NCI-H2227 (cell line): ENCODE results near the gene ACOT2.
"Not testable (repeated sequence)": the region's sequence is repeated elsewhere in the genome, so short reads cannot be mapped to it uniquely, and the experiment has no call there.

Source experiments
- DNase-seq: peaks from one replicate; lab custom pipeline; 2025; ENCODE audit not compliant: unreplicated experiment; lab: John Stamatoyannopoulos, UW

Gene ACOT2

GRCh38 chr14:73567358-73567757 lies 1.7 kb upstream of the ACOT2 start:
- DNase-seq, result no peak

- DNase-seq, result peak; percentile 25
Observed at GRCh38 chr14:73567951-73568885, 795 bp upstream of the ACOT2 start.

- not testable (repeated sequence) for DNase-seq
Observed at GRCh38 chr14:73568886-73569184, 178 bp upstream of the ACOT2 start.

GRCh38 chr14:73570913-73571312 lies 1.9 kb downstream of the ACOT2 start:
- peak; percentile 67 for DNase-seq

GRCh38 chr14:73573034-73573433 lies 4.0 kb downstream of the ACOT2 start:
- DNase-seq, result not testable (repeated sequence)

GRCh38 chr14:73573740-73574139 lies 4.7 kb downstream of the ACOT2 start:
- not testable (repeated sequence) for DNase-seq

GRCh38 chr14:73574251-73574650 lies 5.2 kb downstream of the ACOT2 start:
- not testable (repeated sequence) for DNase-seq

- DNase-seq, result no peak
Observed at GRCh38 chr14:73576391-73576790, 7.4 kb downstream of the ACOT2 start.

GRCh38 chr14:73577214-73577613 lies 8.2 kb downstream of the ACOT2 start:
- DNase-seq, result not testable (repeated sequence)

- not testable (repeated sequence) for DNase-seq
Observed at GRCh38 chr14:73582102-73582979, 13.3 kb downstream of the ACOT2 start.

- DNase-seq, result no peak
Observed at GRCh38 chr14:73588695-73589094, 19.7 kb downstream of the ACOT2 start.

- DNase-seq, result no peak
Observed at GRCh38 chr14:73589116-73589515, 20.1 kb downstream of the ACOT2 start.

GRCh38 chr14:73590673-73591004 lies 21.6 kb downstream of the ACOT2 start:
- DNase-seq, result not testable (repeated sequence)

GRCh38 chr14:73591690-73592449 lies 22.9 kb downstream of the ACOT2 start, which contains the start of gene ACOT4:
TSS of gene ACOT4 (plus strand) at chr14:73591873. CDS start at chr14:73591960, 87 bp downstream.
- peak; percentile 65 for DNase-seq

- no peak for DNase-seq
Observed at GRCh38 chr14:73594491-73594890, 25.5 kb downstream of the ACOT2 start.

- no peak for DNase-seq
Observed at GRCh38 chr14:73599499-73599898, 30.5 kb downstream of the ACOT2 start.

- no peak for DNase-seq
Observed at GRCh38 chr14:73602994-73603393, 34.0 kb downstream of the ACOT2 start.

GRCh38 chr14:73606271-73606670 lies 37.3 kb downstream of the ACOT2 start:
- no peak for DNase-seq

- no peak for DNase-seq
Observed at GRCh38 chr14:73607241-73607640, 38.2 kb downstream of the ACOT2 start.

GRCh38 chr14:73610687-73611086 lies 41.7 kb downstream of the ACOT2 start:
- no peak for DNase-seq
